Type B pancreatic cell (in vitro differentiated cells): ENCODE results near the gene METTL1. TPM values are rescaled to one million over a fixed set of nuclear protein-coding genes. Genes with fewer than 3 reads are reported as not detected.

ENCODE experiments used
- DNase-seq: peaks from one replicate; pipeline ENCODE4 v3.0.0; 2021; ENCODE audit warnings: mixed read lengths; ENCODE audit not compliant: unreplicated experiment; ENCODE audit errors: extremely low spot score
- H3K27ac Mint-ChIP-seq: 2 replicates; pipeline ENCODE4 v1.8.0; 2021; ENCODE audit warnings: mild to moderate bottlenecking, mixed read lengths
- H3K27me3 Mint-ChIP-seq: 2 replicates; pipeline ENCODE4 v1.8.0; 2021; ENCODE audit warnings: mixed read lengths
- H3K36me3 Mint-ChIP-seq: 2 replicates; pipeline ENCODE4 v1.8.0; 2021; ENCODE audit warnings: mixed read lengths
- H3K4me1 Mint-ChIP-seq: one replicate; pipeline ENCODE4 v1.8.0; 2021; ENCODE audit warnings: mixed read lengths; ENCODE audit not compliant: unreplicated experiment
- H3K4me3 Mint-ChIP-seq: 2 replicates; pipeline ENCODE4 v1.8.0; 2021; ENCODE audit warnings: mild to moderate bottlenecking, mixed read lengths
- H3K9me3 Mint-ChIP-seq: 2 replicates; pipeline ENCODE4 v1.8.0; 2021; ENCODE audit warnings: mixed read lengths
- total RNA-seq: library from RNA; stranded (reverse); gene quantifications from 2 replicates; pipeline ENCODE4 v1.2.1, GENCODE V29; 2021; ENCODE audit warnings: low replicate concordance
- TF ChIP-seq, protein P1 (sequence below): fragments of 200-600 bp; sonication (generic); conservative IDR thresholded peaks from 2 replicates; pipeline ENCODE4 v1.5.0; 2021; ENCODE audit warnings: antibody characterized with exemption, mild to moderate bottlenecking

METTL1 gene
- total RNA-seq, 1 donor from 2014 or later, result 31.1 TPM

DNA sequence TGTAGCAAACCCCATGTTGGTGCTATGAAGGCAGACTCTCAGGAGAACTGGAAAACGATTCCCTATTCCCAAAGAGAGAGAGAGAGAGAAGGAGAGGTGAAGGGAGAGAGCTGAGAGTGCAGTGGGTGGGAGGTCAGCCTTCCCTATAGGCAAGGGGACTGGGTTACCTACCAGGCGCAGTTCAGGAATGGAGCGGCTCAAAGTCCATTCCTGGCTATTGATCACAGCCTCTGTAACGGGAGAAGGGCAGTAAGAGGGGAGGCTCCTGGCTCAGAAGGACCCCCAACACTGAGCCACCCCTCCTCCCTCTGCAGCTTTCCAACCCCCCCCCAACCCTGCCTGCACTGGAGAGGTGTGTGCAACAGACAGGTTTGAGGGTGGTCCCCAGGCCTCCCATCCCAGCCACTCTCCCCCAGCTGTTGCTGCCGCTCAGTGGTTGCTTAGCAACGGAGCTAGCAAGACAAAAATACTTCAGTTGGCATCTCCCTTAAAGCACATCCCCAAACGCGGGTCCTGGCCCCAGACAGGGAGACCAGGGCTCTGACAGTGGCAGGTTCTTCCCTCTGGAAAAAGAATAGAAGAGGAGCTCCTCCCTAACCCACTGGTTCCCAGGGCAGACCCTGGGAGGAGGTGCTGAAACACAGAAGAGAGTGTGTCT, 36.6 kb downstream of the METTL1 start:
- DNase-seq, result no peak
- Mint-ChIP-seq H3K36me3 (peaks cover 4% of the 10 kb centered on the region), H3K4me3 (peak overlapping the region; percentile 65), H3K9me3 (no peaks in the 10 kb centered on the region), H3K4me1 (peaks cover 15% of the 10 kb centered on the region), H3K27ac (no peak overlapping the region), H3K27me3 (peaks cover 83% of the 10 kb centered on the region)
- TF ChIP-seq, protein P1, sequence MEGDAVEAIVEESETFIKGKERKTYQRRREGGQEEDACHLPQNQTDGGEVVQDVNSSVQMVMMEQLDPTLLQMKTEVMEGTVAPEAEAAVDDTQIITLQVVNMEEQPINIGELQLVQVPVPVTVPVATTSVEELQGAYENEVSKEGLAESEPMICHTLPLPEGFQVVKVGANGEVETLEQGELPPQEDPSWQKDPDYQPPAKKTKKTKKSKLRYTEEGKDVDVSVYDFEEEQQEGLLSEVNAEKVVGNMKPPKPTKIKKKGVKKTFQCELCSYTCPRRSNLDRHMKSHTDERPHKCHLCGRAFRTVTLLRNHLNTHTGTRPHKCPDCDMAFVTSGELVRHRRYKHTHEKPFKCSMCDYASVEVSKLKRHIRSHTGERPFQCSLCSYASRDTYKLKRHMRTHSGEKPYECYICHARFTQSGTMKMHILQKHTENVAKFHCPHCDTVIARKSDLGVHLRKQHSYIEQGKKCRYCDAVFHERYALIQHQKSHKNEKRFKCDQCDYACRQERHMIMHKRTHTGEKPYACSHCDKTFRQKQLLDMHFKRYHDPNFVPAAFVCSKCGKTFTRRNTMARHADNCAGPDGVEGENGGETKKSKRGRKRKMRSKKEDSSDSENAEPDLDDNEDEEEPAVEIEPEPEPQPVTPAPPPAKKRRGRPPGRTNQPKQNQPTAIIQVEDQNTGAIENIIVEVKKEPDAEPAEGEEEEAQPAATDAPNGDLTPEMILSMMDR, result no peak

DNA sequence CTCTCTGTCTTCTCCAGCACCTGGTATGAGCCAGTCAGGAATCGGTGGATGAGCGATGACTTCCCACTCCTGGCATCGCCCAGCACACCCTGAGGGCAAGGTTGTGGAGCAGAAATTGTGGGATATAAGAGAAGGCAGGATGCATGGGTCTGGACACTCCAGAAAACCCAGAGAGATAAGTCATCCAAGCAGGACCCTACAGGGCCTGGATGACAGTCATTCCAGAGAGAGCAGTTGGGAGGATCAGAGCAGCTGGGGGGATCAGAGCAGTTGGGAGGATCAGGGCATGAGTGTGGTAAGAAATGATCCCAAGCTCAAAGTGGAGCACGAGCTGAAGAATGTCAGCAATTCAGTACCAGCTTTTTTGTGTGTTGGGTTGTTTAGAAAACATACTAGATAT, 37.3 kb downstream of the METTL1 start:
- H3K4me3 Mint-ChIP-seq, result peak overlapping the region; percentile 65
- TF ChIP-seq, protein P1, result no peak

DNA sequence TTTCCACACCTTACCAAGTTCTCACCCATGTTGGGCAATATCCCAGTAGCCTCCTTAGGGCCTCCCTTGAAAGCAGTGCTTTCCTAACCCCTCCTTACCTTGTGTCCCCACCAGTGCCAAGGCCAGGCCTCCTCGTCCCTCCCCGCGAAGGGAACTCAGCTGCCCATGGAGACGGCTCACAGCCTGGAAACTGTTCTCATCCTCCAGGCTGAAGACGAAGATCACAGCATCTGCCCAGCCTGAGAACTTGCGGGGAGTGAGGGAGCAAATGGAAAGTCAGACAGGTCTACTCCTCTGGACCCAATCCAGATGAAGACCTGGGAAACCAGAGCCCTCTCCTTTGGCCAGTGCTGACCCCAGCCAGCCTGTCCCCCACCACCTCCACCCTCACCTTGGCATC, 38.0 kb downstream of the METTL1 start:
- no peaks in the 10 kb centered on the region for H3K9me3 Mint-ChIP-seq
- peaks cover 9% of the 10 kb centered on the region for H3K4me1 Mint-ChIP-seq
- peaks cover 84% of the 10 kb centered on the region for H3K27me3 Mint-ChIP-seq
- peaks cover 4% of the 10 kb centered on the region for H3K36me3 Mint-ChIP-seq
- TF ChIP-seq, protein P1, result no peak
- no peak for DNase-seq
- no peak overlapping the region for H3K4me3 Mint-ChIP-seq
- no peak overlapping the region for H3K27ac Mint-ChIP-seq

More for the DNA sequence above, 37.3 kb downstream of the METTL1 start:
- no peak overlapping the region for H3K27ac Mint-ChIP-seq
- no peak for DNase-seq
- H3K4me1 Mint-ChIP-seq, result peaks cover 15% of the 10 kb centered on the region
- H3K36me3 Mint-ChIP-seq, result peaks cover 4% of the 10 kb centered on the region
- H3K9me3 Mint-ChIP-seq, result no peaks in the 10 kb centered on the region
- peaks cover 84% of the 10 kb centered on the region for H3K27me3 Mint-ChIP-seq

DNA sequence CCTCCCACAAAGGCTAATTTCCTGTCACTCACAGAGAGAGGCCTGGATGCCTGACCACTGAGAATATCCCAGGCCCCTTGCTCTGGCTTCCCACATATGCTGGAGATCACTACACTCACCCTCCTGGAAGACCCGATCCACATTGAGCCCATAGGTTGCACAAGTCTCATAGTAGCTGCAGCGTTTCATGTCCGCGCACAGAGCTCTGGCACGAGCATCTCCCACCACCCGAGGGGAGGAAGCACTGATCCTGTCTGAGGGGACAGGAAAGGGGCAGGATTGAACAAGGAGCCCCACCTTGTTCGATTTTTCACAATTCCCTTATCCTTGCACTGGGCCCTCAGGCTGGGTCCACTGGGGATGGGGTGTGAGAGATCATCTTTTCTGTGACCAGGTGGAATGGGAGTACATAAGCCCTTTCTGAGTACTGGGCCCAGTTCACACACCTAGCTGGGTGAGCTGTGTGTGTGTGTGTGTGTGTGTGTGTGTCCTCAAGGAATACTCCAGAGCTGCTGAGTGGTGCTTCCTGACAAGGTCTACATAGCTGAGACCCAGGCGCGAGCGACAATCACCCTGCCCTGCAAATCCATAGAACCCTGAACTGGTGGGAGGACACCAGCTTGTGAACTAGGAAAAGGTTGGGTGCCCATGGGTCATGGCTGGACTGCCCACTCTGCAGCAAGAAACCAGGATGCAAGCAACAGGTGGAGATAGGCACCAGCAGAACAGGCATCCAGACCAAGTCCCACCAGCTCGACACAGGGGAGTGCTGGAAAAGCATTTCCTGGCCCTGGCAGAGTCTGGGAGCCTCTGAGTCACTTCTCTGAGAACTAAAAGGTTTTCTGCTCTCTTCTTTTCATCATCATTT, 38.9 kb downstream of the METTL1 start:
- H3K9me3 Mint-ChIP-seq, result no peaks in the 10 kb centered on the region
- TF ChIP-seq, protein P1, result no peak
- H3K4me1 Mint-ChIP-seq, result peaks cover 9% of the 10 kb centered on the region
- H3K4me3 Mint-ChIP-seq, result no peak overlapping the region
- no peak overlapping the region for H3K27ac Mint-ChIP-seq
- no peak for DNase-seq
- H3K27me3 Mint-ChIP-seq, result peaks cover 91% of the 10 kb centered on the region
- H3K36me3 Mint-ChIP-seq, result peaks cover 4% of the 10 kb centered on the region

DNA sequence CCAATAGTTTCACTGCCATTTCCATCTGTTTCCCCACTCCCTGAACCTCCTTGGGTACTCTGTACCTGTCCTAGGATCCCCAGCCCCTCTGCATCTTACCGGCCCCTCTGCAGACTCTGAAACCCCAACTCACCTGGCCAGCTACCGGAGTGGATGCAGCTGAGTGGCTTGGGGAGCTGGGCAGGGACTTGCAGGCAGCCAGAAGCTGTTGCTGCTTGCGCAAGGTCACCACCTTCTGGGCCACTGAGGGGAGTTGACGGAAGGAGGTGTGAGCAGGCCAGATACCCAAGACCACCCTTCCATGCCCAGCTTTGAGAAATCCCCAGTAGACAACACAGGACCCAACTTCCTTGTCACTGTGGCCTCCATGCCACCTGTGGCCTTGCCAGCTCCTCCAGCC, 39.6 kb downstream of the METTL1 start:
- Mint-ChIP-seq H3K4me1 (peaks cover 9% of the 10 kb centered on the region), H3K27me3 (peaks cover 98% of the 10 kb centered on the region), H3K27ac (no peak overlapping the region), H3K4me3 (no peak overlapping the region), H3K36me3 (peaks cover 4% of the 10 kb centered on the region), H3K9me3 (no peaks in the 10 kb centered on the region)
- TF ChIP-seq, protein P1, result no peak
- no peak for DNase-seq
